Kidney epithelial cell (primary cell): Measurements from ENCODE around the gene TXNRD1. TPM values are rescaled to one million over a fixed set of nuclear protein-coding genes. Genes with fewer than 3 reads are reported as not detected.
"Not testable (repeated sequence)": the region's sequence is repeated elsewhere in the genome, so short reads cannot be mapped to it uniquely, and the experiment has no call there.

Experiments used
- DNase-seq: peaks from one replicate; pipeline ENCODE4 v3.0.0-alpha.2; 2010; ENCODE audit warnings: low read depth
- H3K27me3 ChIP-seq: 2 replicates; pipeline ENCODE4 v1.6.0; 2011; ENCODE audit warnings: low read length; ENCODE audit not compliant: control insufficient read depth, insufficient read depth
- H3K36me3 ChIP-seq: 2 replicates; pipeline ENCODE4 v1.5.1; 2011; ENCODE audit warnings: low read length; ENCODE audit not compliant: control insufficient read depth, insufficient read depth
- H3K4me3 ChIP-seq: 2 replicates; pipeline ENCODE4 v1.5.1; 2011; ENCODE audit warnings: low read depth, mild to moderate bottlenecking, control low read depth, low read length
- CTCF ChIP-seq: IDR thresholded peaks from 2 replicates; pipeline ENCODE4 v1.5.1; 2011; ENCODE audit warnings: mild to moderate bottlenecking, moderate library complexity, low read length, control low read depth, inconsistent platforms; ENCODE audit not compliant: insufficient read depth, poor library complexity, severe bottlenecking
- total RNA-seq: library from RNA; depleted of rRNA; stranded (reverse); fragments of >200 nt; gene quantifications from 2 replicates; pipeline ENCODE4 v1.2.3, GENCODE V29; 2015

The TXNRD1 gene
- total RNA-seq, 1 donor from 2014 or later = 100 TPM

- DNase-seq = no peak
- no peak for TF ChIP-seq CTCF
- H3K36me3 ChIP-seq = no peaks in the 10 kb centered on the region
- H3K27me3 ChIP-seq = no peaks in the 10 kb centered on the region
- no peak overlapping the region for H3K4me3 ChIP-seq
Observed at GRCh38 chr12:104257913-104258472, 42.4 kb downstream of the TXNRD1 start.

GRCh38 chr12:104258476-104259067, 43.0 kb downstream of the TXNRD1 start:
- no peak for DNase-seq
- H3K4me3 ChIP-seq = no peak overlapping the region
- no peak for TF ChIP-seq CTCF
- H3K36me3 ChIP-seq = no peaks in the 10 kb centered on the region
- no peaks in the 10 kb centered on the region for H3K27me3 ChIP-seq

GRCh38 chr12:104263026-104263425, 47.4 kb downstream of the TXNRD1 start:
- Histone ChIP-seq H3K4me3 (no peak overlapping the region), H3K36me3 (no peaks in the 10 kb centered on the region), H3K27me3 (no peaks in the 10 kb centered on the region)
- no peak for DNase-seq
- no peak for TF ChIP-seq CTCF

- no peaks in the 10 kb centered on the region for H3K36me3 ChIP-seq
- TF ChIP-seq CTCF = no peak
- no peak overlapping the region for H3K4me3 ChIP-seq
- no peaks in the 10 kb centered on the region for H3K27me3 ChIP-seq
- no peak for DNase-seq
Observed at GRCh38 chr12:104263580-104264358, 48.2 kb downstream of the TXNRD1 start.

- not testable (repeated sequence) for H3K27me3 ChIP-seq
Observed at GRCh38 chr12:104265436-104265835, 49.9 kb downstream of the TXNRD1 start.

GRCh38 chr12:104272938-104273337, 57.4 kb downstream of the TXNRD1 start:
- DNase-seq = no peak
- no peaks in the 10 kb centered on the region for H3K27me3 ChIP-seq
- TF ChIP-seq CTCF = no peak

More at GRCh38 chr12:104265436-104265835, 49.9 kb downstream of the TXNRD1 start:
- DNase-seq, H3K36me3 ChIP-seq, H3K4me3 ChIP-seq: not testable (repeated sequence)

More at GRCh38 chr12:104272938-104273337, 57.4 kb downstream of the TXNRD1 start:
- no peaks in the 10 kb centered on the region for H3K36me3 ChIP-seq
- no peak overlapping the region for H3K4me3 ChIP-seq
